ENCODE results near the gene TEFM. TPM values are rescaled to one million over a fixed set of nuclear protein-coding genes. Genes with fewer than 3 reads are reported as not detected.

The TEFM gene
- polyA plus RNA-seq, 1 of the 3 experiments (the other 2 are of a cell fraction) = 4.4 TPM

DNA sequence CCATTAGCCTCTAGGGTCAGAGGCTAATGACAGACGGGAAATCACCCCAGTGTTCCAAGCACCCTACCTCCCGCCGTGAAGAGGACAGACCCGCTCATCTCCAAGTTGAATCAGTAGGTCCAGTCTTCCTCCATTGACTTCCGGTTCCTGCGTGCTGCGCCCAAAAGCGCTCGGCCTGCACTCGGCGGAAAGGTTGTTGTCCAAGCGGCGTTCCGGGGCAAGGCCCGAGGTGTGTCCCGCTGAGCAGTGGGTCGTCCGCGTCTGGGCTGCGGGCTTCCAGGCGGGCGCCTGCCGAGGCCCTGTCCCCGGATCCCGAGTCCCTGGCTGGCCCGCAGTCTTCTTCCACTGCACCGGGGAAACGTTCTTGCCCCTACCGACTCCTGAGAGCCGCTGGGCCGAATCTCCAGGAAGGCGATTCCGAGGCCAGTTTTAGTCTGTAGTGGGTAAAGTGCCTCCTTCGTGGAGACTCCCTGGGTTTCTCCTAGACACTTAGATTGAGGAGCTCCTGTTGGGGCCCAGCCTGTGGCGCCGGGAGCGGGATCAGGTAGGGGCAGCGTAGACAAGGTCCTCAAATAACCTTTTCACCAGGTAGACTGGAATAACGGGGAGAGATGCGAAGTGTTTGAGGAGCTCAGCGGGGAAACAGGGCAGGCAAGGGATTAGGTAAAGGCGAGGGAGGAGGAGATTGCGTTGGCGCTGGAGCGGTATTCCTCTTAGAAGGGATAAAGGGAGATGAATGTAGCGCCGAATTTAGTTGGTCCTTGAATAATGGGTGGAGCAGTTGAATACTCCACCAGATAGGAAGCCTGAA, at the start of gene TEFM (continued):
- TF ChIP-seq RCOR1 (IDR thresholded peaks at IDR 0.05; ENCODE audit: low read length) (peak; percentile 53; the same call in 1 of the 2 replicates), FOXM1 (IDR thresholded peaks at IDR 0.05; ENCODE audit: low read depth) (no peak), RFX5 (IDR thresholded peaks at IDR 0.05; ENCODE audit: low read length) (no peak), FOSL2 (IDR thresholded peaks at IDR 0.05; ENCODE audit: borderline replicate concordance, low read depth) (no peak), RXRA (IDR thresholded peaks at IDR 0.05; ENCODE audit: borderline replicate concordance, low read depth) (no peak), CHD2 (IDR thresholded peaks at IDR 0.05; ENCODE audit: low read length, partially characterized antibody) (peak; percentile 93)
- TF ChIP-seq, protein P1, sequence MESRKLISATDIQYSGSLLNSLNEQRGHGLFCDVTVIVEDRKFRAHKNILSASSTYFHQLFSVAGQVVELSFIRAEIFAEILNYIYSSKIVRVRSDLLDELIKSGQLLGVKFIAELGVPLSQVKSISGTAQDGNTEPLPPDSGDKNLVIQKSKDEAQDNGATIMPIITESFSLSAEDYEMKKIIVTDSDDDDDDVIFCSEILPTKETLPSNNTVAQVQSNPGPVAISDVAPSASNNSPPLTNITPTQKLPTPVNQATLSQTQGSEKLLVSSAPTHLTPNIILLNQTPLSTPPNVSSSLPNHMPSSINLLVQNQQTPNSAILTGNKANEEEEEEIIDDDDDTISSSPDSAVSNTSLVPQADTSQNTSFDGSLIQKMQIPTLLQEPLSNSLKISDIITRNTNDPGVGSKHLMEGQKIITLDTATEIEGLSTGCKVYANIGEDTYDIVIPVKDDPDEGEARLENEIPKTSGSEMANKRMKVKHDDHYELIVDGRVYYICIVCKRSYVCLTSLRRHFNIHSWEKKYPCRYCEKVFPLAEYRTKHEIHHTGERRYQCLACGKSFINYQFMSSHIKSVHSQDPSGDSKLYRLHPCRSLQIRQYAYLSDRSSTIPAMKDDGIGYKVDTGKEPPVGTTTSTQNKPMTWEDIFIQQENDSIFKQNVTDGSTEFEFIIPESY (IDR thresholded peaks at IDR 0.05; ENCODE audit: borderline replicate concordance, low read depth) = peak; percentile 25; the same call in 1 of the 2 replicates
- TF ChIP-seq, protein P2, sequence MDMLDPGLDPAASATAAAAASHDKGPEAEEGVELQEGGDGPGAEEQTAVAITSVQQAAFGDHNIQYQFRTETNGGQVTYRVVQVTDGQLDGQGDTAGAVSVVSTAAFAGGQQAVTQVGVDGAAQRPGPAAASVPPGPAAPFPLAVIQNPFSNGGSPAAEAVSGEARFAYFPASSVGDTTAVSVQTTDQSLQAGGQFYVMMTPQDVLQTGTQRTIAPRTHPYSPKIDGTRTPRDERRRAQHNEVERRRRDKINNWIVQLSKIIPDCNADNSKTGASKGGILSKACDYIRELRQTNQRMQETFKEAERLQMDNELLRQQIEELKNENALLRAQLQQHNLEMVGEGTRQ (IDR thresholded peaks at IDR 0.05; ENCODE audit: borderline replicate concordance, low read depth, low read length) = no peak
- TF ChIP-seq, protein P3, sequence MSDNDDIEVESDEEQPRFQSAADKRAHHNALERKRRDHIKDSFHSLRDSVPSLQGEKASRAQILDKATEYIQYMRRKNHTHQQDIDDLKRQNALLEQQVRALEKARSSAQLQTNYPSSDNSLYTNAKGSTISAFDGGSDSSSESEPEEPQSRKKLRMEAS (IDR thresholded peaks at IDR 0.05; ENCODE audit: low read depth) = peak; percentile 85

DNA sequence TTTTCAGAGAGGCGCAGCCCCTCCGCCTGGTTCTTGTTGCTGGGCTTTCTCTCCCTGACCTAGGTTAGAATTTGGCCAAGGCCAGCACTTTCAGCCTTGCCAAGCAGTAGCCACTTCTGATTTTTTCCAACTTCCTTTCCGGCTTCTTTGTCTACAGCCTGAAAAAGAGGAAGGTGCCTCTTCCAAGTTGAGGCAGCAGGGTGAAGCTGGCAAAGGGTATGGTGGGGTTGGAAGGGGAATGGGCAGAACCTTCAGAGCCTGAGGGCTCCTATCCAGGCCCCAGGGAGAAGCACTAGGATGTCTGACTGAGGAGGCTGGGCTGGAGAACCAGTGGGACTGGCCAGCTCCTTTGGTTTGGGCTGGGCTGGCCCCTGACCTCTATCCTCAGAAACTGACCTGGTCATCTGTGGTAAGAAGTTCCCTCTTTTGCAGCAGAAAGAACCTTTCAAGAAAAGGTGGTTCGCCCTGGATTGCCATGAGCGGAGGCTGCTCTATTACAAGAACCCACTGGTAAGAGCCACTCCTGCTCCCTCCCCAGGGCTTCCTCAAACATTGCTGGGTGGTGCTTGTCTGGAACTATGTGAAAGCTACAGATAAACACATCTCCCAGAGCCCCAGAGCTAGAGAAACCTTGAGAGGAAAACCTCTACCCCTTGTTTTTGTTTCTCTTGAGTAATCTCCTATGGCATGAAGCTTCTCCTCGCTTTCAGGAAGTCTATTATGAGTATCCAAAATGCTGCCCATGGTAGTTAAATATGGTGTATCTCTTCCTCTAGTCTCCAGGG, 48.2 kb upstream of the TEFM start:
- no peaks in the 10 kb centered on the region for H4K20me1 ChIP-seq (ENCODE audit: insufficient read depth)
- WGBS (ENCODE audit: low lambda C conversion rate) = 93% methylated on average over 5 of the region's 6 CpGs
- peaks cover 3% of the 10 kb centered on the region for H3F3A ChIP-seq (replicated peaks; ENCODE audit: insufficient read depth)
- no peak overlapping the region for H3K4me2 ChIP-seq
- no peak overlapping the region for H3K4me3 ChIP-seq (ENCODE audit: low read depth in 2 of 2, low read length in 1 of 2)
- peak overlapping the region; percentile 65; the same call in 1 of the 2 replicates for H2AFZ ChIP-seq (ENCODE audit: low read depth)
- no peaks in the 10 kb centered on the region for H3K9me2 ChIP-seq
- H3K27me3 ChIP-seq (ENCODE audit: insufficient read depth) = no peaks in the 10 kb centered on the region
- no peak for DNase-seq
- no peak overlapping the region for H3K9ac ChIP-seq
- no peaks in the 10 kb centered on the region for H3K36me3 ChIP-seq (replicated peaks in 1 of 2; ENCODE audit: control insufficient read depth in 1 of 2, insufficient read depth in 2 of 2, low read length in 1 of 2)
- peaks cover 5 to 12% of the 10 kb centered on the region in 2 experiments; a peak in 1 of 4 replicates for H3K4me1 ChIP-seq (ENCODE audit: control insufficient read depth in 1 of 2, insufficient read depth in 2 of 2, low read depth in 1 of 2, low read length in 1 of 2)
- CTCF ChIA-PET = interaction anchor here (0.9 kb wide), 1 partner anchor 238 kb away, joined by 3 read pairs; no protein-coding TSS in a partner anchor
- no peak overlapping the region for H3K27ac ChIP-seq (ENCODE audit: low read depth in 2 of 2, low read length in 1 of 2)
- no peaks in the 10 kb centered on the region for H3K9me3 ChIP-seq
- TF ChIP-seq SIN3A (IDR thresholded peaks at IDR 0.05; ENCODE audit: borderline replicate concordance, low read depth, low read length) (no peak), GATA2 (CRISPR knock-in tag; IDR thresholded peaks at IDR 0.05) (no peak), EP300 (IDR thresholded peaks at IDR 0.05; ENCODE audit: borderline replicate concordance in 1 of 2, low read depth in 1 of 2, low read length in 1 of 2) (no peak), EZH2phosphoT487 (IDR thresholded peaks at IDR 0.05; ENCODE audit: borderline replicate concordance, low read depth) (no peak), GABPA (IDR thresholded peaks at IDR 0.05; ENCODE audit: low read depth) (no peak), RCOR1 (IDR thresholded peaks at IDR 0.05; ENCODE audit: low read length) (no peak)
- TF ChIP-seq, protein P3 (IDR thresholded peaks at IDR 0.05; ENCODE audit: low read depth) = no peak
- POLR2A ChIA-PET = no interaction called here
- H3K79me2 ChIP-seq (ENCODE audit: insufficient read depth) = no peaks in the 10 kb centered on the region

All from SK-N-SH (cell line).